Measurements from ENCODE around the gene NPAS3.

GRCh38 chr14:33285902-33286700, 347.4 kb downstream of the NPAS3 start:
- TF ChIP-seq ZNF274 (IDR thresholded peaks at IDR 0.05; ENCODE audit: low read length) (no peak), ZNF274 (tag by site-specific recombination; IDR thresholded peaks at IDR 0.05; ENCODE audit: borderline replicate concordance) (no peak), ZNF239 (tag by site-specific recombination; IDR thresholded peaks at IDR 0.05) (no peak), MYNN (tag by site-specific recombination; IDR thresholded peaks at IDR 0.05; ENCODE audit: borderline replicate concordance) (no peak), CTCF (tag by site-specific recombination; IDR thresholded peaks at IDR 0.05) (no peak), ZSCAN4 (tag by site-specific recombination; IDR thresholded peaks at IDR 0.05) (no peak), ZSCAN18 (tag by site-specific recombination; IDR thresholded peaks at IDR 0.05) (no peak), PBX3 (CRISPR knock-in tag; IDR thresholded peaks at IDR 0.05) (no peak), ZNF138 (tag by site-specific recombination; IDR thresholded peaks at IDR 0.05; ENCODE audit: borderline replicate concordance) (no peak), PRDM4 (tag by site-specific recombination; IDR thresholded peaks at IDR 0.05) (no peak)
